Astrocyte of the cerebellum (primary cell): Measurements from ENCODE around the gene ATP8B2.

Experiments used
- DNase-seq: peaks from one replicate; pipeline ENCODE4 v3.0.0-alpha.2; 2011; ENCODE audit warnings: low read depth
- H3K4me3 ChIP-seq: 2 replicates; pipeline ENCODE4 v1.5.1; 2011; ENCODE audit warnings: mild to moderate bottlenecking, low read depth, low read length, moderate library complexity
- CTCF ChIP-seq: IDR thresholded peaks from 2 replicates; pipeline ENCODE4 v1.5.1; 2012; ENCODE audit warnings: low read length, low read depth, moderate library complexity, mild to moderate bottlenecking; ENCODE audit errors: missing control alignments
- in situ Hi-C: cut with HindIII; loops from 2 replicates; pipeline ENCODE4 v1.10.0; 2017; ENCODE audit warnings: low sequenced_read_pairs

ATP8B2 gene

GRCh38 chr1:154342132-154342531 is 16.8 kb downstream of the ATP8B2 start:
- no peak for TF ChIP-seq CTCF
- no peak overlapping the region for H3K4me3 ChIP-seq
- DNase-seq = no peak

GRCh38 chr1:154342836-154343472 is 17.6 kb downstream of the ATP8B2 start:
- in situ Hi-C loops = no loop called here

More at GRCh38 chr1:154342132-154342531, 16.8 kb downstream of the ATP8B2 start:
- in situ Hi-C loops = no loop called here

GRCh38 chr1:154344977-154345837 is 19.9 kb downstream of the ATP8B2 start:
- no peak for DNase-seq
- H3K4me3 ChIP-seq = no peak overlapping the region
- peak; percentile 67 for TF ChIP-seq CTCF
- in situ Hi-C loops = no loop called here

More at GRCh38 chr1:154342836-154343472, 17.6 kb downstream of the ATP8B2 start:
- TF ChIP-seq CTCF = no peak
- no peak overlapping the region for H3K4me3 ChIP-seq
- DNase-seq = no peak

DNA sequence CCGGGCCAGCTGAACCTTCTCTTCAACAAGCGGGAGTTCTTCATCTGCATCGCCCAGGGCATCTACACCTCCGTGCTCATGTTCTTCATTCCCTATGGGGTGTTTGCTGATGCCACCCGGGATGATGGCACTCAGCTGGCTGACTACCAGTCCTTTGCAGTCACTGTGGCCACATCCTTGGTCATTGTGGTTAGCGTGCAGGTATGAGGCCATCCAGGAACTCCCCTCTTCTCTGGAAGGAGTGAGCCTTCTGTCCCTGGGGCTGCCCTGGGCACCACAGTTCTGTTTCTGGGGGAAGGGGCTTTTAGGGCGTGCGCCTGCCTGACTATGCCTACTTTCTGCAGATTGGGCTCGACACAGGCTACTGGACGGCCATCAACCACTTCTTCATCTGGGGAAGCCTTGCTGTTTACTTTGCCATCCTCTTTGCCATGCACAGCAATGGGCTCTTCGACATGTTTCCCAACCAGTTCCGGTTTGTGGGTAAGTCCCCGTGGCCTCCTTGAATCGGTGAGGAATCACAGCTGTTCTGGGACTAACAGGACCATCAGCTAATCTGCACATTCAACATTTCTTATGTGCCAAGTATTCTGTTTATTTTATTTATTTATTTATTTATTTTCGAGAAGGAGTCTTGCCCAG is 21.1 kb downstream of the ATP8B2 start:
- TF ChIP-seq CTCF = no peak
- in situ Hi-C loops = no loop called here
- no peak overlapping the region for H3K4me3 ChIP-seq
- no peak for DNase-seq

- H3K4me3 ChIP-seq = no peak overlapping the region
- in situ Hi-C loops = no loop called here
- no peak for DNase-seq
- no peak for TF ChIP-seq CTCF
Observed at GRCh38 chr1:154347961-154348360, 22.6 kb downstream of the ATP8B2 start.

DNA sequence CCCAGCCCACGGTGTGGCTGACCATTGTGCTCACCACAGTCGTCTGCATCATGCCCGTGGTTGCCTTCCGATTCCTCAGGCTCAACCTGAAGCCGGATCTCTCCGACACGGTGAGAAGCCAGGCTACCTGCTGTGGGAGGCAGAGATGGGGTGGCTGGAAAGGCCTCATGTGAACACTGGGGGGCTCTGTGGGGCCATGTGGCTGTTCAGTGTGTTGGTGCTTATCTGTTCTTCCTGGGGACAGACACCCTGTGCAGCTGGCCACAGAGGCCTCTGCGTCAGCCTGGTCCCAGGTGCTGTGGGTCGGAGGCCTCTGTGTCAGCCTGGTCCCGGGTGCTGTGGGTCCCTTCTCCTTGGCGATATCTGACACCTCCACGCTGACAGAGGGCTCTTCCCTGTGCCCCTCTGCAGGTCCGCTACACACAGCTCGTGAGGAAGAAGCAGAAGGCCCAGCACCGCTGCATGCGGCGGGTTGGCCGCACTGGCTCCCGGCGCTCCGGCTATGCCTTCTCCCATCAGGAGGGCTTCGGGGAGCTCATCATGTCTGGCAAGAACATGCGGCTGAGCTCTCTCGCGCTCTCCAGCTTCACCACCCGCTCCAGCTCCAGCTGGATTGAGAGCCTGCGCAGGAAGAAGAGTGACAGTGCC is 23.2 kb downstream of the ATP8B2 start:
- in situ Hi-C loops = no loop called here

More for the DNA sequence above, 23.2 kb downstream of the ATP8B2 start:
- no peak for DNase-seq
- TF ChIP-seq CTCF = no peak
- H3K4me3 ChIP-seq = no peak overlapping the region
